ENCODE data around the gene MTERF4. TPM values are rescaled to one million over a fixed set of nuclear protein-coding genes. Genes with fewer than 3 reads are reported as not detected.
"Not testable (repeated sequence)": the region's sequence is repeated elsewhere in the genome, so short reads cannot be mapped to it uniquely, and the experiment has no call there.

The MTERF4 gene
- total and polyA plus RNA-seq, 2 of the 4 experiments (the other 2 are of a cell fraction): 26.6 to 33.3 TPM

DNA sequence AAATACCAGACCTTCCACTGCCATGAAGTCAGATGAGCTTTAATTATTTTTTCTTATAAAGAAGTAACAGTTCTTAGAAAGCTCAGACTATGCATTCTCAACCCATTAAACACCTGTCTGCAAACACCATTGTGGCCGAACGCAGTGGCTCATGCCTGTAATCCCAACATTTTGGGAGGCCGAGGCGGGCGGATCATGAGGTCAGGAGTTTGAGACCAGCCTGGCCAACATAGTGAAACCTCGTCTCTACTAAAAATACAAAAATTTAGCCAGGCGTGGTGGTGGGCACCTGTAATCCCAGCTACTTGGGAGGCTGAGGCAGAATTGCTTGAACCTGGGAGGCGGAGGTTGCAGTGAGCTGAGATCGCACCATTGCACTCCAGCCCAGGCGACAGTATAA lies 2.5 kb upstream of the MTERF4 start:
- H4K5ac ChIP-seq (ENCODE audit: low read depth, low read length); H2AFZ ChIP-seq (replicated peaks; ENCODE audit: low read length, poor library complexity); H4K91ac ChIP-seq (ENCODE audit: insufficient read depth, low read depth, low read length); DNase-seq; H3K27ac ChIP-seq (ENCODE audit: insufficient read depth, low read length); H3K27me3 ChIP-seq (ENCODE audit: control insufficient read depth, insufficient read depth, low read length); H3K9me3 ChIP-seq (ENCODE audit: control insufficient read depth, insufficient read depth, low read length); intact Hi-C loops (cut with micrococcal nuclease); H2AK5ac ChIP-seq (ENCODE audit: low read depth, low read length); H3K9ac ChIP-seq (ENCODE audit: low read depth, low read length); H3K56ac ChIP-seq (ENCODE audit: extremely low read depth, insufficient read depth, low read length); H2BK5ac ChIP-seq (ENCODE audit: low read depth, low read length, poor library complexity, severe bottlenecking); H3K4me2 ChIP-seq (ENCODE audit: low read depth, low read length); CTCF ChIA-PET; H4K8ac ChIP-seq (ENCODE audit: low read depth in 2 of 2, low read length in 2 of 2); H2BK120ac ChIP-seq (ENCODE audit: low read depth, low read length); H3K36me3 ChIP-seq (ENCODE audit: control insufficient read depth, insufficient read depth, low read length); H2BK15ac ChIP-seq (ENCODE audit: low read depth, low read length); dilution Hi-C loops (cut with HindIII; ENCODE audit: low sequenced_read_pairs, unreplicated experiment); H3K18ac ChIP-seq (ENCODE audit: low read depth, low read length); H3K9me1 ChIP-seq (ENCODE audit: insufficient read depth, low read length); POLR2A ChIA-PET (ENCODE audit: unreplicated experiment); H2AK9ac ChIP-seq (replicated peaks; ENCODE audit: low read depth, low read length, poor library complexity); H3K4ac ChIP-seq (ENCODE audit: low read depth, low read length); H3K23ac ChIP-seq (ENCODE audit: low read depth, low read length); H3K14ac ChIP-seq (replicated peaks; ENCODE audit: low read depth, low read length); in situ Hi-C loops (cut with MboI; ENCODE audit: low sequenced_read_pairs); H3K4me1 ChIP-seq (ENCODE audit: control insufficient read depth, insufficient read depth, low read length); H3K4me3 ChIP-seq (ENCODE audit: insufficient read depth, low read depth, low read length); H4K20me1 ChIP-seq (ENCODE audit: insufficient read depth, low read length); H2BK20ac ChIP-seq (ENCODE audit: low read depth, low read length); BruUV-seq (replicated peaks); ATAC-seq (ENCODE audit: low read depth): not testable (repeated sequence)
- H3K79me1 ChIP-seq (ENCODE audit: low read depth in 1 of 2, low read length in 2 of 2): peaks cover 14 to 33% of the 10 kb centered on the region in 2 experiments
- WGBS, 2 experiments (ENCODE audit: extremely low coverage in 2 of 2, insufficient read length in 1 of 2): 69% methylated on average over 4 of the region's 10 CpGs; no CpG with 5 or more reads in 1 of the 2 experiments

Data from IMR-90 (cell line).